HepG2 (cell line): ENCODE data around the gene PRR36. TPM values are rescaled to one million over a fixed set of nuclear protein-coding genes. Genes with fewer than 3 reads are reported as not detected.

Experiments used
- BORCS8-MEF2B ChIP-seq: sonication (generic); formaldehyde crosslinking; IDR thresholded peaks from 2 replicates; pipeline ENCODE4 v1.8.0; 2022; ENCODE audit warnings: mild to moderate bottlenecking, missing genetic modification reagents
- DMAP1 ChIP-seq: IDR thresholded peaks from 2 replicates; pipeline ENCODE4 v1.6.1; 2016
- HCFC1 ChIP-seq: fragments of 150-350 bp; IDR thresholded peaks from 2 replicates; pipeline ENCODE4 v1.6.1; 2014; ENCODE audit warnings: low read depth, low read length
- KAT8 ChIP-seq: IDR thresholded peaks from 2 replicates; pipeline ENCODE4 v1.6.1; 2016; ENCODE audit warnings: missing genetic modification reagents, missing compliant biosample characterization
- KLF6 ChIP-seq: IDR thresholded peaks from 2 replicates; pipeline ENCODE4 v1.8.0; 2016; ENCODE audit warnings: missing biosample characterization, missing genetic modification reagents
- MIER3 ChIP-seq: IDR thresholded peaks from 2 replicates; pipeline ENCODE4 v1.6.1; 2016; ENCODE audit warnings: missing compliant biosample characterization, borderline replicate concordance
- MTA3 ChIP-seq: sonication (generic); formaldehyde crosslinking; IDR thresholded peaks from 2 replicates; pipeline ENCODE4 v1.4.0; 2020; ENCODE audit warnings: missing genetic modification reagents
- NR1H2 ChIP-seq: sonication (generic); formaldehyde crosslinking; IDR thresholded peaks from 2 replicates; pipeline ENCODE4 v1.8.1; 2022; ENCODE audit warnings: low read depth, missing genetic modification reagents, borderline replicate concordance
- PCBP1 ChIP-seq: fragments of 200-400 bp; formaldehyde crosslinking; IDR thresholded peaks from 2 replicates; pipeline ENCODE4 v1.6.1; 2017; ENCODE audit warnings: mild to moderate bottlenecking, low read depth, low read length, borderline replicate concordance
- PRPF4 ChIP-seq: fragments of 200-400 bp; formaldehyde crosslinking; IDR thresholded peaks from 2 replicates; pipeline ENCODE4 v1.6.1; 2016; ENCODE audit warnings: low read length, low read depth; ENCODE audit not compliant: poor library complexity, severe bottlenecking
- RELA ChIP-seq: sonication (generic); formaldehyde crosslinking; IDR thresholded peaks from 2 replicates; pipeline ENCODE4 v1.4.0; 2020; ENCODE audit warnings: missing genetic modification reagents
- SAFB2 ChIP-seq: sonication (generic); formaldehyde crosslinking; IDR thresholded peaks from 2 replicates; pipeline ENCODE4 v1.5.1; 2020; ENCODE audit warnings: missing genetic modification reagents, low read depth, mild to moderate bottlenecking, borderline replicate concordance
- SALL2 ChIP-seq: sonication (generic); formaldehyde crosslinking; IDR thresholded peaks from 2 replicates; pipeline ENCODE4 v1.8.1; 2023; ENCODE audit warnings: mild to moderate bottlenecking, missing genetic modification reagents, inconsistent platforms
- SMAD3 ChIP-seq: sonication (generic); formaldehyde crosslinking; IDR thresholded peaks from 2 replicates; pipeline ENCODE4 v1.4.0; 2020; ENCODE audit warnings: missing genetic modification reagents
- SMYD3 ChIP-seq: sonication (generic); formaldehyde crosslinking; IDR thresholded peaks from 2 replicates; pipeline ENCODE4 v1.8.1; 2023; ENCODE audit warnings: mild to moderate bottlenecking, missing genetic modification reagents
- ZNF143 ChIP-seq: sonication (generic); formaldehyde crosslinking; IDR thresholded peaks from 2 replicates; pipeline ENCODE4 v1.4.0; 2020; ENCODE audit warnings: missing genetic modification reagents
- ZNF703 ChIP-seq: sonication (generic); formaldehyde crosslinking; IDR thresholded peaks from 2 replicates; pipeline ENCODE4 v1.5.1; 2020; ENCODE audit warnings: missing genetic modification reagents, mild to moderate bottlenecking, moderate library complexity, borderline replicate concordance
- ZNF788 ChIP-seq: sonication (generic); formaldehyde crosslinking; IDR thresholded peaks from 2 replicates; pipeline ENCODE4 v1.5.0; 2020; ENCODE audit warnings: mild to moderate bottlenecking, missing genetic modification reagents, borderline replicate concordance
- ZNF83 ChIP-seq: sonication (generic); formaldehyde crosslinking; IDR thresholded peaks from 2 replicates; pipeline ENCODE4 v1.4.0; 2020; ENCODE audit warnings: missing genetic modification reagents, mild to moderate bottlenecking, borderline replicate concordance
- ZNF879 ChIP-seq: sonication (generic); formaldehyde crosslinking; IDR thresholded peaks from 2 replicates; pipeline ENCODE4 v1.8.1; 2023; ENCODE audit warnings: missing genetic modification reagents
- ZSCAN22 ChIP-seq: sonication (generic); formaldehyde crosslinking; IDR thresholded peaks from 2 replicates; pipeline ENCODE4 v1.4.0; 2020; ENCODE audit warnings: mild to moderate bottlenecking, missing genetic modification reagents
- polyA plus RNA-seq, 8 experiments: library from polyadenylated mRNA; depleted of rRNA in 3 of 8; stranded (reverse) in 7 of 8; unstranded in 1 of 8; fragments of >200 nt; fragmentation: Illumina TruSeq in 4 of 8; extraction: Trizol in 4 of 8; gene quantifications; 2 replicates each; pipeline versions ENCODE4 v1.2.1 to v1.2.3, GENCODE V29; 2011 to 2016; ENCODE audit warnings: low read depth in 4 of 8, missing spikeins in 1 of 8, mixed read lengths in 1 of 8; ENCODE audit not compliant: insufficient read depth in 1 of 8
- total RNA-seq, 5 experiments: library from RNA; depleted of rRNA; stranded (reverse); fragments of >200 nt; fragmentation: Illumina TruSeq; extraction: Trizol; gene quantifications; 2 replicates each; pipeline ENCODE4 v1.2.3, GENCODE V29; 2016; ENCODE audit warnings: low read depth in 1 of 5
- TF ChIP-seq, protein P1 (sequence below): sonication (generic); formaldehyde crosslinking; IDR thresholded peaks from 2 replicates; pipeline ENCODE4 v1.8.1; 2023; ENCODE audit warnings: mild to moderate bottlenecking, missing genetic modification reagents
- TF ChIP-seq, protein P2 (sequence below): sonication (generic); formaldehyde crosslinking; conservative IDR thresholded peaks from 2 replicates; pipeline ENCODE4 v1.8.0; 2022; ENCODE audit warnings: low read depth, missing genetic modification reagents
- TF ChIP-seq, protein P3 (sequence below): sonication (generic); formaldehyde crosslinking; IDR thresholded peaks from 2 replicates; pipeline ENCODE4; 2020; ENCODE audit warnings: missing genetic modification reagents, mild to moderate bottlenecking, borderline replicate concordance
- TF ChIP-seq, protein P4 (sequence below): sonication (generic); formaldehyde crosslinking; IDR thresholded peaks from 2 replicates; pipeline ENCODE4 v1.5.0; 2020; ENCODE audit warnings: mild to moderate bottlenecking, missing genetic modification reagents, borderline replicate concordance

PRR36 gene
- total and polyA plus RNA-seq, 2 of the 13 experiments (the other 11 are each of a cell fraction or from before 2014, with no cell fraction given): 0.07 to 0.17 TPM

DNA sequence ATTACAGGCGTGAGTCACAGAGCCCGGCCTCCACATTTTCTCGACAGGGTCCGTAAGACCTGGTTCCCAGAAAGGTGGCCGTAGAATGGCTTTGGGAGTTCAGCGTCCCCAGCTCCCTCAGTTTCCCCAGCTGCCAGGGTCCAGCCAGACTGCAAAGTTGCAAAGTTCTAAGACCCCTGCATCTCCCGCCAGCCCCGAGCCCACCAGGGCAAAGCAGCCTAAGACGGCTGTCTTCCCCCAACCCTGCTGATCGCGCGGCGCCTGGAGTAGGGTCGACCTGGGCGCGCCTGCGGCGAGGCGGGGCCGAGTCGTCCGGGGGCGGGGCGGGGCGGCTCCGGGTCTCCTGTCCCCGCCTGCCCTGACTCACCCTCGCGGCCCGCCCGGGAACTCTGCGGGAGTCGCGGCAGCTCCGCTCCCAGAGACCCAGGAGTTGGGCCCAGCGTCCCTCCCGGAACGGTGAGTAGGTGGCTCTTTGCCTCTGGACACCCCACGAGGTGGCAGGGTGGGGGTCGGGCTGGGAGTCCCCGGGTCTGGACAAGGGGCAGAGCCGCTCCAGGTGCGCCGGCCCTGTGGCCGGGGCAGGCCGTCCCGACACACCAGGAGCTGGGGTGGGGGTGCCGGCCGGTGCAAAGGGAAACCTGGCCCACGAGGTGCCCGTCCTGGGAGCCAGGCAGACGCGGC, 14.1 kb upstream of the PRR36 start, which contains the start of gene LRRC8E (continued):
- TF ChIP-seq HCFC1 (no peak), MIER3 (CRISPR knock-in tag) (no peak; the same call in 1 of the 2 replicates), SMAD3 (CRISPR knock-in tag) (no peak), ZNF788 (CRISPR knock-in tag) (no peak), SMYD3 (no peak), ZNF83 (CRISPR knock-in tag) (no peak), ZNF143 (CRISPR knock-in tag) (no peak), RELA (CRISPR knock-in tag) (no peak), KAT8 (peak; percentile 37; the same call in 1 of the 2 replicates), PCBP1 (no peak), DMAP1 (CRISPR knock-in tag) (peak; percentile 63; the same call in 1 of the 2 replicates), KLF6 (CRISPR knock-in tag) (no peak), BORCS8-MEF2B (no peak), ZSCAN22 (CRISPR knock-in tag) (no peak), NR1H2 (CRISPR knock-in tag) (no peak), PRPF4 (no peak), SAFB2 (no peak), MTA3 (CRISPR knock-in tag) (no peak), ZNF879 (CRISPR knock-in tag) (no peak), SALL2 (CRISPR knock-in tag) (no peak), ZNF703 (CRISPR knock-in tag) (no peak)
- TF ChIP-seq, protein P1, sequence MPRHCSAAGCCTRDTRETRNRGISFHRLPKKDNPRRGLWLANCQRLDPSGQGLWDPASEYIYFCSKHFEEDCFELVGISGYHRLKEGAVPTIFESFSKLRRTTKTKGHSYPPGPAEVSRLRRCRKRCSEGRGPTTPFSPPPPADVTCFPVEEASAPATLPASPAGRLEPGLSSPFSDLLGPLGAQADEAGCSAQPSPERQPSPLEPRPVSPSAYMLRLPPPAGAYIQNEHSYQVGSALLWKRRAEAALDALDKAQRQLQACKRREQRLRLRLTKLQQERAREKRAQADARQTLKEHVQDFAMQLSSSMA: no peak
- TF ChIP-seq, protein P2, sequence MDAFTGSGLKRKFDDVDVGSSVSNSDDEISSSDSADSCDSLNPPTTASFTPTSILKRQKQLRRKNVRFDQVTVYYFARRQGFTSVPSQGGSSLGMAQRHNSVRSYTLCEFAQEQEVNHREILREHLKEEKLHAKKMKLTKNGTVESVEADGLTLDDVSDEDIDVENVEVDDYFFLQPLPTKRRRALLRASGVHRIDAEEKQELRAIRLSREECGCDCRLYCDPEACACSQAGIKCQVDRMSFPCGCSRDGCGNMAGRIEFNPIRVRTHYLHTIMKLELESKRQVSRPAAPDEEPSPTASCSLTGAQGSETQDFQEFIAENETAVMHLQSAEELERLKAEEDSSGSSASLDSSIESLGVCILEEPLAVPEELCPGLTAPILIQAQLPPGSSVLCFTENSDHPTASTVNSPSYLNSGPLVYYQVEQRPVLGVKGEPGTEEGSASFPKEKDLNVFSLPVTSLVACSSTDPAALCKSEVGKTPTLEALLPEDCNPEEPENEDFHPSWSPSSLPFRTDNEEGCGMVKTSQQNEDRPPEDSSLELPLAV (CRISPR knock-in tag): no peak
- TF ChIP-seq, protein P3, sequence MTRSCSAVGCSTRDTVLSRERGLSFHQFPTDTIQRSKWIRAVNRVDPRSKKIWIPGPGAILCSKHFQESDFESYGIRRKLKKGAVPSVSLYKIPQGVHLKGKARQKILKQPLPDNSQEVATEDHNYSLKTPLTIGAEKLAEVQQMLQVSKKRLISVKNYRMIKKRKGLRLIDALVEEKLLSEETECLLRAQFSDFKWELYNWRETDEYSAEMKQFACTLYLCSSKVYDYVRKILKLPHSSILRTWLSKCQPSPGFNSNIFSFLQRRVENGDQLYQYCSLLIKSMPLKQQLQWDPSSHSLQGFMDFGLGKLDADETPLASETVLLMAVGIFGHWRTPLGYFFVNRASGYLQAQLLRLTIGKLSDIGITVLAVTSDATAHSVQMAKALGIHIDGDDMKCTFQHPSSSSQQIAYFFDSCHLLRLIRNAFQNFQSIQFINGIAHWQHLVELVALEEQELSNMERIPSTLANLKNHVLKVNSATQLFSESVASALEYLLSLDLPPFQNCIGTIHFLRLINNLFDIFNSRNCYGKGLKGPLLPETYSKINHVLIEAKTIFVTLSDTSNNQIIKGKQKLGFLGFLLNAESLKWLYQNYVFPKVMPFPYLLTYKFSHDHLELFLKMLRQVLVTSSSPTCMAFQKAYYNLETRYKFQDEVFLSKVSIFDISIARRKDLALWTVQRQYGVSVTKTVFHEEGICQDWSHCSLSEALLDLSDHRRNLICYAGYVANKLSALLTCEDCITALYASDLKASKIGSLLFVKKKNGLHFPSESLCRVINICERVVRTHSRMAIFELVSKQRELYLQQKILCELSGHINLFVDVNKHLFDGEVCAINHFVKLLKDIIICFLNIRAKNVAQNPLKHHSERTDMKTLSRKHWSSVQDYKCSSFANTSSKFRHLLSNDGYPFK (CRISPR knock-in tag): no peak
- TF ChIP-seq, protein P4, sequence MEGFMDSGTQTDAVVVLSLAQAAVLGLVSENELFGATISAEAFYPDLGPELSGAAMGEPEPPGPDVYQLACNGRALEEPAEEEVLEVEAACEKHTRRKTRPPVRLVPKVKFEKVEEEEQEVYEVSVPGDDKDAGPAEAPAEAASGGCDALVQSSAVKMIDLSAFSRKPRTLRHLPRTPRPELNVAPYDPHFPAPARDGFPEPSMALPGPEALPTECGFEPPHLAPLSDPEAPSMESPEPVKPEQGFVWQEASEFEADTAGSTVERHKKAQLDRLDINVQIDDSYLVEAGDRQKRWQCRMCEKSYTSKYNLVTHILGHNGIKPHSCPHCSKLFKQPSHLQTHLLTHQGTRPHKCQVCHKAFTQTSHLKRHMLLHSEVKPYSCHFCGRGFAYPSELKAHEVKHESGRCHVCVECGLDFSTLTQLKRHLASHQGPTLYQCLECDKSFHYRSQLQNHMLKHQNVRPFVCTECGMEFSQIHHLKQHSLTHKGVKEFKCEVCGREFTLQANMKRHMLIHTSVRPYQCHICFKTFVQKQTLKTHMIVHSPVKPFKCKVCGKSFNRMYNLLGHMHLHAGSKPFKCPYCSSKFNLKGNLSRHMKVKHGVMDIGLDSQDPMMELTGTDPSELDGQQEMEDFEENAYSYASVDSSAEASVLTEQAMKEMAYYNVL: no peak
